ENCODE measurements around the gene ATP7B. TPM values are rescaled to one million over a fixed set of nuclear protein-coding genes. Genes with fewer than 3 reads are reported as not detected.

Gene ATP7B
- total and polyA plus RNA-seq, 2 of the 4 experiments (the other 2 are of a cell fraction): 2.7 to 2.9 TPM

- H4K8ac ChIP-seq (ENCODE audit: low read depth in 2 of 2, low read length in 2 of 2): no peak overlapping the region
- no peak overlapping the region for H4K91ac ChIP-seq (ENCODE audit: insufficient read depth, low read depth, low read length)
- H2BK20ac ChIP-seq (ENCODE audit: low read depth, low read length): no peak overlapping the region
- no peak overlapping the region for H4K5ac ChIP-seq (ENCODE audit: low read depth, low read length)
- H2BK120ac ChIP-seq (ENCODE audit: low read depth, low read length): no peak overlapping the region
- H3K79me1 ChIP-seq (ENCODE audit: low read depth in 1 of 2, low read length in 2 of 2): no peaks in the 10 kb centered on the region
- dilution Hi-C loops (cut with HindIII; ENCODE audit: low sequenced_read_pairs, unreplicated experiment): no loop called here
- no peaks in the 10 kb centered on the region for H3K9me3 ChIP-seq (ENCODE audit: control insufficient read depth, insufficient read depth, low read length)
- no CpG with 5 or more reads among the region's 5 CpGs for WGBS, 2 experiments (ENCODE audit: extremely low coverage in 2 of 2, insufficient read length in 1 of 2)
- H2AK9ac ChIP-seq (replicated peaks; ENCODE audit: low read depth, low read length, poor library complexity): no peak overlapping the region
- H3K56ac ChIP-seq (ENCODE audit: extremely low read depth, insufficient read depth, low read length): no peak overlapping the region
- no peak for ATAC-seq (ENCODE audit: low read depth)
- no peak overlapping the region for H2AFZ ChIP-seq (replicated peaks; ENCODE audit: low read length, poor library complexity)
- BruUV-seq (replicated peaks): no TSS peak
- H3K18ac ChIP-seq (ENCODE audit: low read depth, low read length): no peak overlapping the region
- H3K9me1 ChIP-seq (ENCODE audit: insufficient read depth, low read length): no peaks in the 10 kb centered on the region
- H3K4me2 ChIP-seq (ENCODE audit: low read depth, low read length): no peak overlapping the region
- no peak overlapping the region for H3K27ac ChIP-seq (ENCODE audit: insufficient read depth, low read length)
- ChIA-PET POLR2A (ENCODE audit: unreplicated experiment) (no interaction called here), CTCF (interaction anchor here (0.7 kb wide), 1 partner anchor 15 kb away, joined by 3 read pairs; no protein-coding TSS in a partner anchor)
- no peak overlapping the region for H3K4ac ChIP-seq (ENCODE audit: low read depth, low read length)
- H3K36me3 ChIP-seq (ENCODE audit: control insufficient read depth, insufficient read depth, low read length): no peaks in the 10 kb centered on the region
- H2BK15ac ChIP-seq (ENCODE audit: low read depth, low read length): no peak overlapping the region
- H3K14ac ChIP-seq (replicated peaks; ENCODE audit: low read depth, low read length): no peak overlapping the region
- intact Hi-C loops (cut with micrococcal nuclease): no loop called here
- no peaks in the 10 kb centered on the region for H4K20me1 ChIP-seq (ENCODE audit: insufficient read depth, low read length)
- no peak for DNase-seq
- H3K9ac ChIP-seq (ENCODE audit: low read depth, low read length): no peak overlapping the region
- no peak overlapping the region for H2AK5ac ChIP-seq (ENCODE audit: low read depth, low read length)
- no peak overlapping the region for H3K4me3 ChIP-seq (ENCODE audit: insufficient read depth, low read depth, low read length)
- peaks cover 3% of the 10 kb centered on the region; the same call in 1 of the 2 replicates for H3K27me3 ChIP-seq (ENCODE audit: control insufficient read depth, insufficient read depth, low read length)
- TF ChIP-seq CEBPB (IDR thresholded peaks at IDR 0.05; ENCODE audit: low read depth, low read length) (no peak), RCOR1 (IDR thresholded peaks at IDR 0.05; ENCODE audit: insufficient replicate concordance, low read length) (no peak), POLR2A (IDR thresholded peaks at IDR 0.05; ENCODE audit: low read depth, low read length) (no peak), RFX5 (IDR thresholded peaks at IDR 0.05; ENCODE audit: low read depth, low read length) (no peak)
- H2BK5ac ChIP-seq (ENCODE audit: low read depth, low read length, poor library complexity, severe bottlenecking): no peak overlapping the region
- no peak overlapping the region for H3K23ac ChIP-seq (ENCODE audit: low read depth, low read length)
- in situ Hi-C loops (cut with MboI; ENCODE audit: low sequenced_read_pairs): no loop called here
- H3K4me1 ChIP-seq (ENCODE audit: control insufficient read depth, insufficient read depth, low read length): peaks cover 2% of the 10 kb centered on the region; the same call in 1 of the 2 replicates
Observed at GRCh38 chr13:51977625-51978024, 33.6 kb downstream of the ATP7B start.

All from IMR-90 (cell line).